HFFc6 (cell line): ENCODE data around the gene PITX1. TPM values are rescaled to one million over a fixed set of nuclear protein-coding genes. Genes with fewer than 3 reads are reported as not detected.

ENCODE experiments used
- DNase-seq: peaks from one replicate; pipeline ENCODE4 v3.0.0-alpha.2; 2018
- H3K27ac Mint-ChIP-seq: 2 replicates; pipeline ENCODE4 v1.8.0; 2020; ENCODE audit warnings: mild to moderate bottlenecking, mixed read lengths
- H3K27me3 Mint-ChIP-seq: 2 replicates; pipeline ENCODE4 v1.8.0; 2021; ENCODE audit warnings: mild to moderate bottlenecking, moderate library complexity, mixed read lengths; ENCODE audit not compliant: insufficient read depth
- H3K36me3 Mint-ChIP-seq: 2 replicates; pipeline ENCODE4 v1.8.0; 2021; ENCODE audit warnings: low read depth, mixed read lengths
- H3K4me1 Mint-ChIP-seq: 2 replicates; pipeline ENCODE4 v1.8.0; 2020; ENCODE audit warnings: low read depth, mixed read lengths
- H3K4me3 Mint-ChIP-seq: 2 replicates; pipeline ENCODE4 v1.8.0; 2020; ENCODE audit warnings: mild to moderate bottlenecking, moderate library complexity, mixed read lengths
- H3K9me3 Mint-ChIP-seq: 2 replicates; pipeline ENCODE4 v1.8.0; 2020; ENCODE audit warnings: mild to moderate bottlenecking, mixed read lengths
- total RNA-seq, 6 experiments: library from RNA; stranded (reverse); fragmentation: NEBNext Ultra II Directional; extraction: Animal tissue kit (Norgen Biotek cat#: 25700); gene quantifications; 2 replicates in 1 of 6; 3 replicates in 5 of 6; pipeline ENCODE4 v1.2.3, GENCODE V29; 2021
- TF ChIP-seq, protein P1 (sequence below): fragments of 200-600 bp; sonication (generic); IDR thresholded peaks from 2 replicates; pipeline ENCODE4 v1.5.0; 2021; ENCODE audit warnings: antibody characterized with exemption, mild to moderate bottlenecking

PITX1 gene
- total RNA-seq, 6 experiments from 2014 or later: 13.4 to 26.0 (median 14.8) TPM

DNA sequence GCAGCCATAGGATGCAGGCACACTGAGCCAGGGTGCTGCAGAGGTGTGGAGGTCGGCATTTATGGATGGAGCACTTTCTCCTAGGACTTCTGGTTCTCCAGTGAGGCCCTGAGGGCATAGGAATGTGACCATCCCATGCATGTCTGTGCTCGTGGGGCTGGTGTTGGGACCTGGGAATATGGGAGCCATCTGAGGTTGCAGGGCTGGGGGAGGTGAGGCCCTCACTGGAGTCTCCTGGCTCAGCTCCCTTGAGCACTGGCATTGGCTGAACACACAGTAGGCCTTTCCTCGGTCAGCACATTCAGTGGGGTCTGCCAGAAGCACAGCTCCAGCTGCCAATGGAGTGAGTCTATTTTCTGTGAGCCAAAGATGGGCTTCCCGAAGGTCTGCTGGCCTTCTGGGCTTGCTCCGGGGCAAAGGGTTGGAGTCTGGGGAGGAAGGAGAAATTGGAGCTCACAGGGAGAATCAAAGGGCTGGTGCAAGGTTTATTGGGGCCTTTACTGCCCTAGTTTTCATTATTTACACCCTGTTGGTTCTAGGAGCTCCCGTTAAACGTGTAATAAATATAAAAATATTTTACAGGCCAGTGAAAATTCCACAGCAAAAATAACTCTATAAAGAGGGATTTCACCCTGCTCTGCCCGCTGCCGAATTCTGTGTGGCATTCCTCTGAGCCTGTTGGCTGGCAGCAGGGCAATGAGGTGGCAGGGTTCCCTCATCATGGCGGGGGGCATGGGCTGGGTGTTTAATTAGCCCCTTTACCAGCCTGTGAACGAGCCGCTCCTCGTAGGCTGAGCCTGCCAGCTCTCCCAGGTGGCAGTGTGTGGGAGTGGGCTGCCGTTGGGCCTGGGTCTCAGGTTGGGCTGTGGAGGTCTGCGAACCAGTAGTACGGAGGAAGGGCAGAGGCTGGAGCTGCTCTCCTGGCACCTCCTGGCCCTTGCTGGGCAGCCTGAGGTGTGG, 31.6 kb upstream of the PITX1 start:
- TF ChIP-seq, protein P1, sequence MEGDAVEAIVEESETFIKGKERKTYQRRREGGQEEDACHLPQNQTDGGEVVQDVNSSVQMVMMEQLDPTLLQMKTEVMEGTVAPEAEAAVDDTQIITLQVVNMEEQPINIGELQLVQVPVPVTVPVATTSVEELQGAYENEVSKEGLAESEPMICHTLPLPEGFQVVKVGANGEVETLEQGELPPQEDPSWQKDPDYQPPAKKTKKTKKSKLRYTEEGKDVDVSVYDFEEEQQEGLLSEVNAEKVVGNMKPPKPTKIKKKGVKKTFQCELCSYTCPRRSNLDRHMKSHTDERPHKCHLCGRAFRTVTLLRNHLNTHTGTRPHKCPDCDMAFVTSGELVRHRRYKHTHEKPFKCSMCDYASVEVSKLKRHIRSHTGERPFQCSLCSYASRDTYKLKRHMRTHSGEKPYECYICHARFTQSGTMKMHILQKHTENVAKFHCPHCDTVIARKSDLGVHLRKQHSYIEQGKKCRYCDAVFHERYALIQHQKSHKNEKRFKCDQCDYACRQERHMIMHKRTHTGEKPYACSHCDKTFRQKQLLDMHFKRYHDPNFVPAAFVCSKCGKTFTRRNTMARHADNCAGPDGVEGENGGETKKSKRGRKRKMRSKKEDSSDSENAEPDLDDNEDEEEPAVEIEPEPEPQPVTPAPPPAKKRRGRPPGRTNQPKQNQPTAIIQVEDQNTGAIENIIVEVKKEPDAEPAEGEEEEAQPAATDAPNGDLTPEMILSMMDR: no peak
- Mint-ChIP-seq H3K4me3 (no peak overlapping the region), H3K9me3 (no peaks in the 10 kb centered on the region), H3K36me3 (no peaks in the 10 kb centered on the region), H3K27me3 (peaks cover 19% of the 10 kb centered on the region), H3K27ac (no peak overlapping the region), H3K4me1 (no peaks in the 10 kb centered on the region)
- no peak for DNase-seq

DNA sequence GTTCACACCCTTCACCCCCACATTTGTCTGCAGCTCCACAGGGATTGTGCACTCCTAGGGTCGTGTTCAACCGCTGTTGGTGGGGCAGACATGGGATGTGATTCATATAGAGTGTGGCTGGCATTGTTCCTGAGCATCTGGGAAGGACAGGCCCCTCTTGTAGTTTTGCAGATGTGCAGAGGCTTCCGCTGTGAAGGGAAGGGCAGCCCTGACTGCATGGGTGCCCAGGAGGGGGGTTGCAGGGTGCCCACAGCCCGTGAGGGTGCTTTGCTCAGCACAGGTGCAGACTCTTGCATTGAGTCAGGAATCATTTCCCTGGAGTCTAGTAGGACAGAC, 30.2 kb upstream of the PITX1 start:
- H3K4me3 Mint-ChIP-seq: no peak overlapping the region
- no peak for DNase-seq
- peaks cover 18% of the 10 kb centered on the region for H3K27me3 Mint-ChIP-seq
- no peaks in the 10 kb centered on the region for H3K9me3 Mint-ChIP-seq
- no peak overlapping the region for H3K27ac Mint-ChIP-seq
- H3K4me1 Mint-ChIP-seq: no peaks in the 10 kb centered on the region
- no peaks in the 10 kb centered on the region for H3K36me3 Mint-ChIP-seq
- TF ChIP-seq, protein P1: no peak

DNA sequence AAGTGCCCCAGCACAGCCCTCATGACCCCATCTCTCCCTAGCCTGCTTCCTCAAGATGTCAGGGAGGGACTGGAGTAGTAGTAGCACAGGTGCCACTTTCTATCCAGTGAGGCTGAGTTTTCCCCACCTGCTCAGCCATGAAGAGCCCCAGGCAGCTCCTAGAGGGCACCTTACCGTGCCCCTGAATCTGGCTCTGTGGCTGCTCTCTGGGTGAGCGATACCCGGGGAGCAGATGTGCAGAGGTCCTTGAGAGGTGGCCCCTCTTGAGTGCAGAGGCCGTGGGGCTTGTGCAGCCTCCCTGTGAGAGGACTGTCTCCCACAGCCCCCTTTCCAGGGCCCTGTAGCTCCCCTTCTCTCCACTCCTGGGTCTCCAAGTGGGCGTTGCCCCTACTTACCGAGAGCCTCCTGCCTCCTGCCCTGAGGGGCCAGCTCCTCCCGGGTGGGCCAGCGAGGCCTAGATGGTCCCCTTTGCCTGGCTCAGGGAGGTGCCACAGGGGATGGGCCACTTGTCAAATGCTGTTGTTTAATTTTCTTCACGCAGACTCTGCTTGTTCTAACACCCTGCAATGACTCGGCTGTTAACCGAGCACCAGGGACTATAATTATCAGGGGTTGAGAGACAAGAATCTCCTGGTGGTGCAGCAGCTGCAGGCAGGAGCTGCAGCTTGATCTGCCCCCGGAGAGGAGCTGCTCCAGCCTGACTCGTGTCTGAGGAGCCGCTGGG, 29.6 kb upstream of the PITX1 start:
- H3K4me3 Mint-ChIP-seq: no peak overlapping the region
- peaks cover 14% of the 10 kb centered on the region for H3K27me3 Mint-ChIP-seq
- H3K36me3 Mint-ChIP-seq: no peaks in the 10 kb centered on the region
- TF ChIP-seq, protein P1: no peak
- no peaks in the 10 kb centered on the region for H3K4me1 Mint-ChIP-seq
- DNase-seq: no peak
- H3K27ac Mint-ChIP-seq: no peak overlapping the region
- H3K9me3 Mint-ChIP-seq: no peaks in the 10 kb centered on the region

DNA sequence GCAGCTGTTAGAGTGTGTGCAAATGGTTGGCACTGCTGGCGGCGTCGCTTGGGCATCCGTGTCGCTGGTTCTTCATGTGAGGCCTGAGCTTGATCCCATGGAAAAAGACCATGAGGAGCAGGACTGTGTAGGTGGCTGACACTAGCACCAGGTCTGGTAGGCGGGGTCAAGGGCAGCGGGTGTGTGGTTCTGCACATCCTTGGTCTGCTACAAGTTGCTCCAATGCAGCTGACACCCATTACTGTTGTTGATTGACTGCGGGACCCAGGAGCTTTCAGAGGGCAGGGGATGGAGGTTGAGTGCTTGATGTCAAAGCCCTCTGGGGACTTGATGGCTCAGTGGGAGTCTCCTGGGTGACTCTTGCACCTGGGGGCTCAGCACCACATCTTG, 29.0 kb upstream of the PITX1 start:
- no peaks in the 10 kb centered on the region for H3K4me1 Mint-ChIP-seq

DNA sequence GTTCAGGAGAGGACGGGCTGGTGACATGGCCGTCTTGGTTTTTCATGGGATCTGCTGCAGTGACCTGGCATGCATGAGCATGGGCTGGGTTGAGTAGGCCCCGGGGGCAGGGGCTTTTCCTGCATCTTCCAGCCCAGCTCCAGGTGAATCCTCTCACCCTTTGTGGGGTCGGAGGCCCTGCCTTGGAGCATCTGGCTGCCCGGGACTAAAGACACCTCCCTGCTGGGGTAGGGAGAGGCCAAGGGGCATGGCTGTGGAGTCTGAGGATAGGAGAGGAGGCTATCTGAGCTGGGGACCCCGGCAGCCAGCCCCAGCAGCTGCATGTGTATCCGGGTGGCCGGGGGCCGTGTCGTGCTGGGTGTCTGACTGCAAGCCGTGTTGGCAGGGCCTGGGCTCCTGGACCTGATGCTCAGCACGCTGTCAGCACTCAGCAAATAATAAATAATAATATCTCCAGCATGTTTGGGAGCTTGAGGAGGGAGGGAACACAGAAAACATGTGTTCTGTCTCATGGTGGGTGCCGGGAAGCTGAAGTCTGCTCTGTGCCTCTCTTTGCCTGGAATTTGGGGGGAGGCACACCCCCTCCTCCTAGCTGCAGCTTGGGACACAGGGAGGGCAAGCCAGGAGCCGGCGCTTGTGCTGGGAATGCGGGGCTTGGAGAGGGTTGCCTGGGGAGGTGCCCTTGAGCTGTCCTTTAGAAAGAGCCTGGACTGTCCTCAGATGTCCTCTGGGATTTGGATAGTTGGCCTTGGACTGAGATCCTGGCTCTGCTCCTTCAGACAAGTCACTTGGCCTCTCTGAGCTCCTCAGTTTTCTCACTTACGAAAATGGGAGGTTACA, 28.4 kb upstream of the PITX1 start:
- H3K9me3 Mint-ChIP-seq: no peaks in the 10 kb centered on the region
- no peak for DNase-seq
- H3K36me3 Mint-ChIP-seq: no peaks in the 10 kb centered on the region
- H3K27me3 Mint-ChIP-seq: peaks cover 16% of the 10 kb centered on the region
- H3K4me1 Mint-ChIP-seq: no peaks in the 10 kb centered on the region
- no peak overlapping the region for H3K27ac Mint-ChIP-seq
- TF ChIP-seq, protein P1: no peak
- H3K4me3 Mint-ChIP-seq: no peak overlapping the region

More for the DNA sequence above, 29.0 kb upstream of the PITX1 start:
- TF ChIP-seq, protein P1: no peak
- no peaks in the 10 kb centered on the region for H3K9me3 Mint-ChIP-seq
- no peak for DNase-seq
- H3K4me3 Mint-ChIP-seq: no peak overlapping the region
- peaks cover 14% of the 10 kb centered on the region for H3K27me3 Mint-ChIP-seq
- H3K36me3 Mint-ChIP-seq: no peaks in the 10 kb centered on the region
- H3K27ac Mint-ChIP-seq: no peak overlapping the region
